HEK293 (cell line): Measurements from ENCODE around the gene PPARD.

ENCODE experiments used
- CTCF ChIA-PET: fragments of 350-600 bp; formaldehyde crosslinking; extraction: SDS; loops from one replicate; lab custom pipeline; 2021; ENCODE audit warnings: antibody characterized with exemption; lab: Yijun Ruan, JAX
- POLR2A ChIA-PET: fragments of 300-600 bp; formaldehyde crosslinking; extraction: SDS; loops from one replicate; lab custom pipeline; 2020; ENCODE audit warnings: antibody characterized with exemption, inconsistent platforms; lab: Yijun Ruan, JAX
- H3K27ac ChIP-seq: fragments of 200-500 bp; sonication (Bioruptor generic); 2 replicates; pipeline ENCODE4 v1.5.1; 2014; ENCODE audit warnings: low read depth, low read length, control low read depth, inconsistent platforms; ENCODE audit errors: extremely low read depth
- H3K36me3 ChIP-seq, 2 experiments: fragments of 200-500 bp in 1 of 2; sonication (Bioruptor generic) in 1 of 2; 1 replicate in 1 of 2; 2 replicates in 1 of 2; pipeline ENCODE4 v1.5.1; 2014 to 2017; ENCODE audit warnings: inconsistent platforms in 2 of 2, low read length in 2 of 2; ENCODE audit not compliant: control insufficient read depth in 2 of 2, insufficient read depth in 1 of 2
- H3K4me1 ChIP-seq: fragments of 200-500 bp; sonication (Bioruptor generic); 2 replicates; pipeline ENCODE4 v1.5.1; 2014; ENCODE audit warnings: mild to moderate bottlenecking, low read length, inconsistent platforms; ENCODE audit not compliant: control insufficient read depth, insufficient read depth
- H3K4me3 ChIP-seq: 2 replicates; pipeline ENCODE4 v1.5.1; 2011; ENCODE audit warnings: low read depth, mild to moderate bottlenecking, control low read depth, low read length, moderate library complexity
- H3K9me3 ChIP-seq: fragments of 200-500 bp; sonication (Bioruptor generic); 2 replicates; pipeline ENCODE4 v1.5.1; 2014; ENCODE audit warnings: low read depth, low read length, inconsistent platforms; ENCODE audit not compliant: control insufficient read depth, insufficient read depth
- AEBP2 ChIP-seq: fragments of 450-650 bp; formaldehyde crosslinking; IDR thresholded peaks from 2 replicates; pipeline ENCODE4 v1.5.1; 2016; ENCODE audit warnings: missing biosample characterization, missing genetic modification characterization, borderline replicate concordance
- GLIS1 ChIP-seq: fragments of 450-650 bp; formaldehyde crosslinking; IDR thresholded peaks from 2 replicates; pipeline ENCODE4 v1.5.1; 2016; ENCODE audit warnings: missing biosample characterization, missing genetic modification characterization
- HOXD13 ChIP-seq: sonication (generic); formaldehyde crosslinking; IDR thresholded peaks from 2 replicates; pipeline ENCODE4 v1.8.0; 2022; ENCODE audit warnings: missing genetic modification reagents, borderline replicate concordance
- SCRT1 ChIP-seq: fragments of 450-650 bp; formaldehyde crosslinking; IDR thresholded peaks from 2 replicates; pipeline ENCODE4 v1.5.1; 2016; ENCODE audit warnings: missing biosample characterization, missing genetic modification characterization, borderline replicate concordance
- ZBTB6 ChIP-seq: fragments of 450-650 bp; formaldehyde crosslinking; IDR thresholded peaks from 2 replicates; pipeline ENCODE4 v1.5.1; 2017; ENCODE audit warnings: missing biosample characterization, missing genetic modification characterization
- ZEB2 ChIP-seq: fragments of 450-650 bp; formaldehyde crosslinking; IDR thresholded peaks from 2 replicates; pipeline ENCODE4 v1.5.1; 2016; ENCODE audit warnings: missing biosample characterization, missing genetic modification characterization
- ZFHX2 ChIP-seq: fragments of 450-650 bp; formaldehyde crosslinking; conservative IDR thresholded peaks from 2 replicates; pipeline ENCODE4 v1.5.1; 2016; ENCODE audit warnings: missing biosample characterization, missing genetic modification characterization
- ZNF112 ChIP-seq: fragments of 450-650 bp; formaldehyde crosslinking; IDR thresholded peaks from 2 replicates; pipeline ENCODE4 v1.5.0; 2017; ENCODE audit warnings: missing biosample characterization, missing genetic modification characterization
- ZNF114 ChIP-seq: fragments of 450-650 bp; formaldehyde crosslinking; IDR thresholded peaks from 2 replicates; pipeline ENCODE4 v1.5.0; 2017; ENCODE audit warnings: missing biosample characterization, missing genetic modification characterization
- ZNF133 ChIP-seq: fragments of 450-650 bp; formaldehyde crosslinking; IDR thresholded peaks from 2 replicates; pipeline ENCODE4 v1.5.1; 2016; ENCODE audit warnings: missing biosample characterization, missing genetic modification characterization
- ZNF19 ChIP-seq: fragments of 450-650 bp; formaldehyde crosslinking; IDR thresholded peaks from 2 replicates; pipeline ENCODE4; 2016; ENCODE audit warnings: missing biosample characterization, missing genetic modification characterization, low read depth
- ZNF292 ChIP-seq: fragments of 450-650 bp; formaldehyde crosslinking; IDR thresholded peaks from 2 replicates; pipeline ENCODE4 v1.5.1; 2016; ENCODE audit warnings: low read depth, missing biosample characterization, missing genetic modification characterization, borderline replicate concordance
- ZNF302 ChIP-seq: fragments of 450-650 bp; formaldehyde crosslinking; IDR thresholded peaks from 2 replicates; pipeline ENCODE4 v1.5.1; 2016; ENCODE audit warnings: missing biosample characterization, missing genetic modification characterization, low read depth
- ZNF354C ChIP-seq: fragments of 450-650 bp; formaldehyde crosslinking; IDR thresholded peaks from 2 replicates; pipeline ENCODE4 v1.5.1; 2016; ENCODE audit warnings: missing biosample characterization, missing genetic modification characterization, low read depth, borderline replicate concordance
- ZNF585B ChIP-seq: fragments of 450-650 bp; formaldehyde crosslinking; IDR thresholded peaks from 2 replicates; pipeline ENCODE4 v1.5.1; 2016; ENCODE audit warnings: missing biosample characterization, missing genetic modification characterization
- ZNF747 ChIP-seq: fragments of 450-650 bp; formaldehyde crosslinking; IDR thresholded peaks from 2 replicates; pipeline ENCODE4 v1.5.1; 2016; ENCODE audit warnings: missing biosample characterization, missing genetic modification characterization
- ZNF837 ChIP-seq: fragments of 450-650 bp; formaldehyde crosslinking; IDR thresholded peaks from 2 replicates; pipeline ENCODE4 v1.5.1; 2016; ENCODE audit warnings: missing biosample characterization, missing genetic modification characterization
- ZSCAN30 ChIP-seq: fragments of 450-650 bp; IDR thresholded peaks from 2 replicates; pipeline ENCODE4 v1.5.1; 2018; ENCODE audit warnings: missing biosample characterization, mild to moderate bottlenecking, missing genetic modification characterization, moderate library complexity
- TF ChIP-seq, protein P1 (sequence below): sonication (generic); formaldehyde crosslinking; IDR thresholded peaks from 2 replicates; pipeline ENCODE4 v1.8.1; 2022; ENCODE audit warnings: mild to moderate bottlenecking, moderate library complexity, missing genetic modification reagents
- TF ChIP-seq, protein P2 (sequence below): fragments of 450-650 bp; formaldehyde crosslinking; IDR thresholded peaks from 2 replicates; pipeline ENCODE4 v1.5.1; 2017; ENCODE audit warnings: missing biosample characterization, missing genetic modification characterization
- TF ChIP-seq, protein P3 (sequence below): IDR thresholded peaks from 2 replicates; pipeline ENCODE4 v1.6.1; 2011; ENCODE audit warnings: mild to moderate bottlenecking, low read depth, low read length, borderline replicate concordance
- TF ChIP-seq, protein P4 (sequence below): fragments of 450-650 bp; formaldehyde crosslinking; IDR thresholded peaks from 2 replicates; pipeline ENCODE4 v1.5.1; 2016; ENCODE audit warnings: missing biosample characterization, missing genetic modification characterization

PPARD gene

DNA sequence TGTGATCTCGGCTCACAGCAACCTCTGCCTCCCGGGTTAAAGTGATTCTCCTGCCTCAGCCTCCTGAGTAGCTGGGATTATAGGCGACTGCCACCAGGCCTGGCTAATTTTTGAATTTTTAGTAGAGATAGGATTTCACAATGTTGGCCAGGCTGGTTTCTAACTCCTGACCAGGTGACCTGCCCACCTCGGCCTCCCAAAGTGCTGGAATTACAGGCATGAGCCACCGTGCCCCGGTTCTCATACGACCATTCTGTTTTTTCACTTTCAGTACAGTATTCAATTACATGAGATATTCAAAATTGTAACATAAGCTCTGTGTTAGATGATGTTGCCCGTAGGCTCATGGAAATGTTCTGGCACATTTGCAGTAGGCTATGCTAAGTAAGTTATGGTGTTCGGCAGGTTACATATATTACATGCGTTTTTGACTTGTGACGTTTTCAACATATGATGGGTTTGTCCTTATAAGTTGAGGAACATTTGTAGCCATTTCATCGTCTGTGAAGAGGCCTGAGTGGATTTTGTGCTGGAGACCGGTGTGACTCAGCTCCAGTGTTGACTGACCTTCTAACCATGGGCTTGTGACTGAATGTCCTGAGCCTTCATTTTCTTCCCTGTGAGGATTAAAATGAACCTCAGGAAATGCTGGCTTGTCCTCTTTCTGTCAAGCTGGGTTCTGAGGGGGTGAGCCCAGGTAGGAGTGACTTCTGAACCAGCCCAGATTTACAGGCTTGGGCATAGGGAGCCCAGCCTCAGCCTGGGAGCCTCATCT is 12.2 kb downstream of the PPARD start:
- Histone ChIP-seq H3K27ac (no peak overlapping the region), H3K36me3 (peaks cover 12 to 35% of the 10 kb centered on the region in 2 experiments; a peak in 2 of 3 replicates), H3K9me3 (no peaks in the 10 kb centered on the region), H3K4me3 (no peak overlapping the region), H3K4me1 (no peaks in the 10 kb centered on the region; the same call in 1 of the 2 replicates)
- ChIA-PET POLR2A (no interaction called here), CTCF (interaction anchor here (0.6 to 3.2 kb wide), 6 partner anchors 10 to 138 kb away, joined by 3 to 12 read pairs (median 4); no protein-coding TSS in a partner anchor)
- TF ChIP-seq, protein P1, sequence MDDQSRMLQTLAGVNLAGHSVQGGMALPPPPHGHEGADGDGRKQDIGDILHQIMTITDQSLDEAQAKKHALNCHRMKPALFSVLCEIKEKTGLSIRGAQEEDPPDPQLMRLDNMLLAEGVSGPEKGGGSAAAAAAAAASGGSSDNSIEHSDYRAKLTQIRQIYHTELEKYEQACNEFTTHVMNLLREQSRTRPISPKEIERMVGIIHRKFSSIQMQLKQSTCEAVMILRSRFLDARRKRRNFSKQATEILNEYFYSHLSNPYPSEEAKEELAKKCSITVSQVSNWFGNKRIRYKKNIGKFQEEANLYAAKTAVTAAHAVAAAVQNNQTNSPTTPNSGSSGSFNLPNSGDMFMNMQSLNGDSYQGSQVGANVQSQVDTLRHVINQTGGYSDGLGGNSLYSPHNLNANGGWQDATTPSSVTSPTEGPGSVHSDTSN (CRISPR knock-in tag): no peak
- no peak for TF ChIP-seq ZSCAN30 (tag by site-specific recombination)
- no peak for TF ChIP-seq AEBP2 (tag by site-specific recombination)
- no peak for TF ChIP-seq ZNF292 (tag by site-specific recombination)
- TF ChIP-seq ZNF114 (tag by site-specific recombination): no peak
- no peak for TF ChIP-seq ZNF585B (tag by site-specific recombination)
- TF ChIP-seq, all 188 proteins: peak for 0

DNA sequence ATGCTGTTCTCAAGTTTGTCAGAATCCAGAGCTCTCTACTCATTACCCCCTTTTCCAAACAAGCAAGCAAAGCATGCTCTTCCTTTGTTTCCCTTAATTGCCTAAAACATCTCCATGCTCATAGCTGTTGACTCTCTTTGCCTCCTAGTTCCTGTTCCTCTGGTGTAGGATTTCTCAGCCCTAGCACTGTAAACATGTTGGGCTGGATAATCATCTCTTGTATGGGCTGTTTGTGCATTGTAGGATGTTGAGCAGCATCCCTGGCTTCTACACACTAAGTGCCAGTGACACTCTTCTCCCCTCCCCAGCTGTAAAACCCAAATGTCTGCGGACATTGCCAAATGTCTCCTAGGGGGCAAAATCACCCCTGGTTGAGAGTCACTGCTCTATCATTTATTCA is 14.0 kb downstream of the PPARD start:
- Histone ChIP-seq H3K4me3 (no peak overlapping the region), H3K4me1 (peaks cover 5% of the 10 kb centered on the region; the same call in 1 of the 2 replicates), H3K9me3 (no peaks in the 10 kb centered on the region), H3K27ac (no peak overlapping the region), H3K36me3 (peaks cover 11 to 38% of the 10 kb centered on the region in 2 experiments; a peak in 2 of 3 replicates)
- CTCF ChIA-PET: interaction anchor here (0.6 to 3.2 kb wide), 5 partner anchors 41 to 111 kb away, joined by 3 to 12 read pairs (median 3); no protein-coding TSS in a partner anchor
- TF ChIP-seq HOXD13 (no peak), ZNF302 (tag by site-specific recombination) (no peak), GLIS1 (tag by site-specific recombination) (no peak), ZNF133 (tag by site-specific recombination) (no peak), SCRT1 (tag by site-specific recombination) (no peak), ZNF112 (no peak), ZEB2 (no peak), ZNF837 (no peak), ZBTB6 (tag by site-specific recombination) (no peak), ZNF354C (tag by site-specific recombination) (no peak), ZNF19 (tag by site-specific recombination) (no peak), ZFHX2 (no peak), ZNF747 (tag by site-specific recombination) (no peak)
- TF ChIP-seq, protein P2, sequence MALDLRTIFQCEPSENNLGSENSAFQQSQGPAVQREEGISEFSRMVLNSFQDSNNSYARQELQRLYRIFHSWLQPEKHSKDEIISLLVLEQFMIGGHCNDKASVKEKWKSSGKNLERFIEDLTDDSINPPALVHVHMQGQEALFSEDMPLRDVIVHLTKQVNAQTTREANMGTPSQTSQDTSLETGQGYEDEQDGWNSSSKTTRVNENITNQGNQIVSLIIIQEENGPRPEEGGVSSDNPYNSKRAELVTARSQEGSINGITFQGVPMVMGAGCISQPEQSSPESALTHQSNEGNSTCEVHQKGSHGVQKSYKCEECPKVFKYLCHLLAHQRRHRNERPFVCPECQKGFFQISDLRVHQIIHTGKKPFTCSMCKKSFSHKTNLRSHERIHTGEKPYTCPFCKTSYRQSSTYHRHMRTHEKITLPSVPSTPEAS (tag by site-specific recombination): no peak
- TF ChIP-seq, protein P3, sequence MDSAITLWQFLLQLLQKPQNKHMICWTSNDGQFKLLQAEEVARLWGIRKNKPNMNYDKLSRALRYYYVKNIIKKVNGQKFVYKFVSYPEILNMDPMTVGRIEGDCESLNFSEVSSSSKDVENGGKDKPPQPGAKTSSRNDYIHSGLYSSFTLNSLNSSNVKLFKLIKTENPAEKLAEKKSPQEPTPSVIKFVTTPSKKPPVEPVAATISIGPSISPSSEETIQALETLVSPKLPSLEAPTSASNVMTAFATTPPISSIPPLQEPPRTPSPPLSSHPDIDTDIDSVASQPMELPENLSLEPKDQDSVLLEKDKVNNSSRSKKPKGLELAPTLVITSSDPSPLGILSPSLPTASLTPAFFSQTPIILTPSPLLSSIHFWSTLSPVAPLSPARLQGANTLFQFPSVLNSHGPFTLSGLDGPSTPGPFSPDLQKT: no peak
- TF ChIP-seq, protein P4, sequence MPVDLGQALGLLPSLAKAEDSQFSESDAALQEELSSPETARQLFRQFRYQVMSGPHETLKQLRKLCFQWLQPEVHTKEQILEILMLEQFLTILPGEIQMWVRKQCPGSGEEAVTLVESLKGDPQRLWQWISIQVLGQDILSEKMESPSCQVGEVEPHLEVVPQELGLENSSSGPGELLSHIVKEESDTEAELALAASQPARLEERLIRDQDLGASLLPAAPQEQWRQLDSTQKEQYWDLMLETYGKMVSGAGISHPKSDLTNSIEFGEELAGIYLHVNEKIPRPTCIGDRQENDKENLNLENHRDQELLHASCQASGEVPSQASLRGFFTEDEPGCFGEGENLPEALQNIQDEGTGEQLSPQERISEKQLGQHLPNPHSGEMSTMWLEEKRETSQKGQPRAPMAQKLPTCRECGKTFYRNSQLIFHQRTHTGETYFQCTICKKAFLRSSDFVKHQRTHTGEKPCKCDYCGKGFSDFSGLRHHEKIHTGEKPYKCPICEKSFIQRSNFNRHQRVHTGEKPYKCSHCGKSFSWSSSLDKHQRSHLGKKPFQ (tag by site-specific recombination): no peak
- POLR2A ChIA-PET: interaction anchor here (0.9 kb wide), 1 partner anchor 112 kb away, joined by 3 read pairs; no protein-coding TSS in a partner anchor
